Progenitor cell of endocrine pancreas (in vitro differentiated cells): ENCODE data around the gene PAPPA2. TPM values are rescaled to one million over a fixed set of nuclear protein-coding genes. Genes with fewer than 3 reads are reported as not detected.

Experiments
- DNase-seq: peaks from one replicate; pipeline ENCODE4 v3.0.0; 2021; ENCODE audit warnings: low spot score; ENCODE audit not compliant: unreplicated experiment
- H3K27ac Mint-ChIP-seq: 2 replicates; pipeline ENCODE4 v1.8.0; 2021; ENCODE audit warnings: mild to moderate bottlenecking, moderate library complexity, mixed read lengths
- H3K27me3 Mint-ChIP-seq: 2 replicates; pipeline ENCODE4 v1.8.0; 2021; ENCODE audit warnings: mixed read lengths
- H3K36me3 Mint-ChIP-seq: 2 replicates; pipeline ENCODE4 v1.8.0; 2022; ENCODE audit warnings: mixed read lengths; ENCODE audit not compliant: insufficient read depth
- H3K4me1 Mint-ChIP-seq: 2 replicates; pipeline ENCODE4 v1.8.0; 2021; ENCODE audit warnings: low read depth, mixed read lengths
- H3K4me3 Mint-ChIP-seq: 2 replicates; pipeline ENCODE4 v1.8.0; 2021; ENCODE audit warnings: low read depth, mild to moderate bottlenecking, moderate library complexity, mixed read lengths
- H3K9me3 Mint-ChIP-seq: 2 replicates; pipeline ENCODE4 v1.8.0; 2021; ENCODE audit warnings: low read depth, mixed read lengths
- total RNA-seq: library from RNA; stranded (reverse); gene quantifications from 2 replicates; pipeline ENCODE4 v1.2.1, GENCODE V29; 2021
- TF ChIP-seq, protein P1 (sequence below): fragments of 200-600 bp; sonication (generic); IDR thresholded peaks from one replicate; pipeline ENCODE4 v1.5.0; 2021; ENCODE audit warnings: antibody characterized with exemption, mild to moderate bottlenecking; ENCODE audit not compliant: unreplicated experiment

Gene PAPPA2
- total RNA-seq, 1 donor from 2014 or later, result 4.1 TPM

DNA sequence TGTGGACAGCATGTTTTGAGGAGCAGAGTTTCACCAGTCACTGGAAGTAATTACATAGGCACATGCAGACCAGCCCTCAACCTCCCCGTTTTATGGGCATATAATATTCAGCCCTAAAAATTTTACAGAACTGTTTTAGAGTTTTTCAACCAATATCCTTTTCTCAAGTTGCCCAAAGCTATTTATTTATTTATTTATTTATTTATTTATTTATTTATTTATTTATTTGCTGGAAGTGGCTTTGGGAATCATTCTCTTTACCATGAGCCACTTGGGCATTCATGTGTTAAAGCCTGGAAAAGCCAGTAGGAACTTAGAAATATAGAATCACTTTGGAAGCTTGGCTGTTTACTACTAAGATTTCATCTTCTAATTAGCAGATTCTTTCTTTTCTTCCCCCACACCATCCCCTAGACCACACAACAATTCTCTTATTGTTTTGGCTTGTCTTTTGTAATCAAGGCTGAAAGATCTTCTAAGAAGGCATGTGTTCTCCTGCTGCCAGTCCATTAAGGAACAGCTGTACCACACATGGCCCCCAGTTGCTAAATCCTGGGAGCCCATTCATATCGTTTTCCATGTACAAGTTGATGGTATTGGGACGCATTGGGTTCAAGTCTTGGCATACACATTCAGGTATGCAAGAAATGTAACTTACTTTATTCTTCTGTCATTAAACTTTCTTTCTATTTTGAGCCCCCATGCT, 220.0 kb downstream of the PAPPA2 start:
- no peak overlapping the region for H3K27ac Mint-ChIP-seq
- no peak overlapping the region for H3K4me3 Mint-ChIP-seq
- TF ChIP-seq, protein P1, sequence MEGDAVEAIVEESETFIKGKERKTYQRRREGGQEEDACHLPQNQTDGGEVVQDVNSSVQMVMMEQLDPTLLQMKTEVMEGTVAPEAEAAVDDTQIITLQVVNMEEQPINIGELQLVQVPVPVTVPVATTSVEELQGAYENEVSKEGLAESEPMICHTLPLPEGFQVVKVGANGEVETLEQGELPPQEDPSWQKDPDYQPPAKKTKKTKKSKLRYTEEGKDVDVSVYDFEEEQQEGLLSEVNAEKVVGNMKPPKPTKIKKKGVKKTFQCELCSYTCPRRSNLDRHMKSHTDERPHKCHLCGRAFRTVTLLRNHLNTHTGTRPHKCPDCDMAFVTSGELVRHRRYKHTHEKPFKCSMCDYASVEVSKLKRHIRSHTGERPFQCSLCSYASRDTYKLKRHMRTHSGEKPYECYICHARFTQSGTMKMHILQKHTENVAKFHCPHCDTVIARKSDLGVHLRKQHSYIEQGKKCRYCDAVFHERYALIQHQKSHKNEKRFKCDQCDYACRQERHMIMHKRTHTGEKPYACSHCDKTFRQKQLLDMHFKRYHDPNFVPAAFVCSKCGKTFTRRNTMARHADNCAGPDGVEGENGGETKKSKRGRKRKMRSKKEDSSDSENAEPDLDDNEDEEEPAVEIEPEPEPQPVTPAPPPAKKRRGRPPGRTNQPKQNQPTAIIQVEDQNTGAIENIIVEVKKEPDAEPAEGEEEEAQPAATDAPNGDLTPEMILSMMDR, result no peak
- no peak for DNase-seq
- H3K4me1 Mint-ChIP-seq, result no peaks in the 10 kb centered on the region
- H3K9me3 Mint-ChIP-seq, result no peaks in the 10 kb centered on the region
- H3K27me3 Mint-ChIP-seq, result peaks cover 6% of the 10 kb centered on the region
- no peaks in the 10 kb centered on the region for H3K36me3 Mint-ChIP-seq

- Mint-ChIP-seq H3K36me3 (no peaks in the 10 kb centered on the region), H3K4me3 (no peak overlapping the region), H3K9me3 (no peaks in the 10 kb centered on the region), H3K4me1 (peaks cover 14% of the 10 kb centered on the region), H3K27ac (peak overlapping the region; percentile 73), H3K27me3 (no peaks in the 10 kb centered on the region)
- TF ChIP-seq, protein P1, result peak; percentile 84
- DNase-seq, result no peak
These were observed 228.6 kb downstream of the PAPPA2 start for GRCh38 chr1:176691251-176692228.

GRCh38 chr1:176692431-176692830, 229.5 kb downstream of the PAPPA2 start:
- DNase-seq, result no peak

GRCh38 chr1:176692988-176693696, 230.2 kb downstream of the PAPPA2 start:
- DNase-seq, result no peak
- H3K27ac Mint-ChIP-seq, result no peak overlapping the region
- no peaks in the 10 kb centered on the region for H3K9me3 Mint-ChIP-seq
- H3K4me1 Mint-ChIP-seq, result peaks cover 14% of the 10 kb centered on the region
- TF ChIP-seq, protein P1, result no peak
- H3K27me3 Mint-ChIP-seq, result no peaks in the 10 kb centered on the region
- no peak overlapping the region for H3K4me3 Mint-ChIP-seq
- no peaks in the 10 kb centered on the region for H3K36me3 Mint-ChIP-seq

More at GRCh38 chr1:176692431-176692830, 229.5 kb downstream of the PAPPA2 start:
- H3K4me1 Mint-ChIP-seq, result peaks cover 14% of the 10 kb centered on the region
- no peaks in the 10 kb centered on the region for H3K9me3 Mint-ChIP-seq
- no peak overlapping the region for H3K27ac Mint-ChIP-seq
- TF ChIP-seq, protein P1, result no peak
- H3K27me3 Mint-ChIP-seq, result no peaks in the 10 kb centered on the region
- H3K36me3 Mint-ChIP-seq, result no peaks in the 10 kb centered on the region
- H3K4me3 Mint-ChIP-seq, result no peak overlapping the region
